Heart right ventricle (tissue), 16 donors: Measurements from ENCODE around the gene MGAT3. TPM values are rescaled to one million over a fixed set of nuclear protein-coding genes. Genes with fewer than 3 reads are reported as not detected.

Source experiments
- ATAC-seq, 8 donors: fragments of 200-7000 bp; cut with Tn5 transposase; one replicate each; pipeline ENCODE4 v1.9.1; 2020; ENCODE audit warnings: mild to moderate bottlenecking in 8 of 8, moderate library complexity in 8 of 8, moderate number of reproducible peaks in 1 of 8
- DNase-seq, 2 donors: peaks; one replicate each; pipeline ENCODE4 v3.0.0-alpha.2; 2020
- H3K27ac ChIP-seq, 10 donors: fragments of 200-600 bp; sonication (generic) in 2 of 10; one replicate each; pipeline versions ENCODE4 v1.5.0 to v1.8.0; 2020 to 2022; ENCODE audit warnings: mild to moderate bottlenecking in 3 of 10
- H3K27me3 ChIP-seq, 7 donors: fragments of 200-600 bp; one replicate each; pipeline ENCODE4 v1.8.0; 2021 to 2022; ENCODE audit warnings: mild to moderate bottlenecking in 2 of 7
- H3K36me3 ChIP-seq, 9 donors: fragments of 200-600 bp; sonication (generic) in 1 of 9; one replicate each; pipeline versions ENCODE4 v1.5.0 to v1.8.0; 2020 to 2022; ENCODE audit warnings: mild to moderate bottlenecking in 2 of 9
- H3K4me1 ChIP-seq, 9 donors: fragments of 200-600 bp; sonication (generic) in 1 of 9; one replicate each; pipeline versions ENCODE4 v1.5.0 to v1.8.0; 2020 to 2022; ENCODE audit warnings: mild to moderate bottlenecking in 4 of 9
- H3K4me3 ChIP-seq, 10 donors: fragments of 200-600 bp; sonication (generic) in 2 of 10; one replicate each; pipeline versions ENCODE4 v1.5.0 to v1.8.0; 2020 to 2022; ENCODE audit warnings: mild to moderate bottlenecking in 7 of 10, moderate library complexity in 2 of 10
- H3K9me3 ChIP-seq, 11 donors: fragments of 200-600 bp in 10 of 11; sonication (generic) in 2 of 11; one replicate each; pipeline versions ENCODE4 v1.5.0 to v1.8.0; 2013 to 2022; ENCODE audit warnings: mild to moderate bottlenecking in 2 of 11, control low read depth in 1 of 11, moderate library complexity in 1 of 11
- WGBS, 2 donors: extraction: QIAGEN DNeasy Blood & Tissue Kit; methylation state at CpG; one replicate each; pipeline ENCODE4 v1.1.7; 2013; ENCODE audit warnings: inconsistent platforms in 1 of 2; 5-methylcytosine and 5-hydroxymethylcytosine counted together
- intact Hi-C, 10 donors: fragments of 100-400 bp; cut with DNase I; formaldehyde crosslinking; loops; one replicate each; pipeline versions ENCODE4 v1.11.1 to v1.14.2; 2022
- polyA plus RNA-seq, 2 donors: library from polyadenylated mRNA; stranded (reverse); fragments of 200-250 nt; gene quantifications; one replicate each; pipeline ENCODE4 v1.2.3, GENCODE V29; 2013
- total RNA-seq, 10 donors: library from RNA; stranded (reverse); fragmentation: NEBNext Ultra II Directional in 3 of 10; extraction: Animal tissue kit (Norgen Biotek cat#: 25700) in 3 of 10; gene quantifications; one replicate each; pipeline versions ENCODE4 v1.2.1 to v1.2.4, GENCODE V29; 2021 to 2023
- TF ChIP-seq, protein P1 (sequence below), 9 donors: fragments of 200-600 bp; sonication (generic) in 2 of 9; IDR thresholded peaks; one replicate each; pipeline versions ENCODE4 v1.5.0 to v1.8.0; 2021 to 2022; ENCODE audit warnings: antibody characterized with exemption in 9 of 9, mild to moderate bottlenecking in 5 of 9, moderate library complexity in 1 of 9
- donor health status: Arrhythmogenic right ventricular cardiomyopathy.
- donor health status: ischemic (EF 13 %, LVEDD 7.1; RV severe dilation, severe dysfunction).
- donor health status: healthy with polysubstance abuse.
- donor health status: DM: no; HTN: yes; CAD: no.
- donor health status: DM: no; HTN: no; CAD: no.
- donor health status: ischemic (EF 25% LVEDD 6.9; RV normal size, moderate dysfunction).
- donor health status: ischemic (EF 25% LVEDD 5.7; RV mildly dilated, moderate dysfunction).
- donor health status: healthy.
- donor health status: DM: yes; HTN: yes; CAD: no.
- donor health status: Ischemic cardiomyopathy.
- donor health status: ischemic (EF 35%, LVEDD 5.7; RV mildly dilated, moderate dysfunction).
- donor health status: nonischemic (EF 11% LVEDD 7.7; RV severe dilation, severe dysfunction).
- donor health status: DM: yes; HTN: yes; CAD: no.
- donor health status: PGD.
- donor health status: ischemic (EF 29% LVEDD 5.4; RV normal size, mild dysfunction).
- donor health status: nonischemic (EF 23%, LVEDD 6.1; RV moderate dilation, normal function).

MGAT3 gene
- total and polyA plus RNA-seq, 12 donors, result 1.8 to 14.0 (median 3.9) TPM

DNA sequence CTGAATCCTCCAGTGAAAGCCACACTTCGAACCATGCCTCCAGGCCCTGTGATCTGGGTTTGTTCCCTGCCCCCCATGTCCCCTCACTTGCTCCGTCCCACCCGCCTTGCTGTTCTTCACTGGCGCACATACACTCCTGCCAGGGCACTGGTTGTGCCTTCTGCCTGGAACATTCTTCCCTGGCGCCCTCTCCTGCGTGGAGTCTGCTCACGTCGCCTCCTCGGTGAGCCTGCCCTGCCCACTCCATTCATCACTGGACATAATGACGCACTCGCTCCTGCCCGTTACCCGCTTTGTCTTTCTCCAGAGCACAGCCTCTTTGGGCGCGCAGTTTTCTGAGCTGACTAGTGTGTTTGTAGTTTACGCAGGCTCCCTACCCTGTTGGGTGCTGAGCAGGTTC lies 24.2 kb downstream of the MGAT3 start:
- DNase-seq (no peak), ATAC-seq (no peak)
- Histone ChIP-seq H3K4me3 (no peak overlapping the region), H3K9me3 (no peaks in the 10 kb centered on the region), H3K36me3 (peaks cover 0 to 6% (median 0%) of the 10 kb centered on the region in 9 donors), H3K27ac (no peak overlapping the region), H3K4me1 (peaks cover 0 to 20% (median 0%) of the 10 kb centered on the region in 9 donors), H3K27me3 (no peaks in the 10 kb centered on the region)
- intact Hi-C loops, result no loop called here
- 96% methylated on average over 16 of the region's 16 CpGs for WGBS, 2 donors
- TF ChIP-seq, protein P1, sequence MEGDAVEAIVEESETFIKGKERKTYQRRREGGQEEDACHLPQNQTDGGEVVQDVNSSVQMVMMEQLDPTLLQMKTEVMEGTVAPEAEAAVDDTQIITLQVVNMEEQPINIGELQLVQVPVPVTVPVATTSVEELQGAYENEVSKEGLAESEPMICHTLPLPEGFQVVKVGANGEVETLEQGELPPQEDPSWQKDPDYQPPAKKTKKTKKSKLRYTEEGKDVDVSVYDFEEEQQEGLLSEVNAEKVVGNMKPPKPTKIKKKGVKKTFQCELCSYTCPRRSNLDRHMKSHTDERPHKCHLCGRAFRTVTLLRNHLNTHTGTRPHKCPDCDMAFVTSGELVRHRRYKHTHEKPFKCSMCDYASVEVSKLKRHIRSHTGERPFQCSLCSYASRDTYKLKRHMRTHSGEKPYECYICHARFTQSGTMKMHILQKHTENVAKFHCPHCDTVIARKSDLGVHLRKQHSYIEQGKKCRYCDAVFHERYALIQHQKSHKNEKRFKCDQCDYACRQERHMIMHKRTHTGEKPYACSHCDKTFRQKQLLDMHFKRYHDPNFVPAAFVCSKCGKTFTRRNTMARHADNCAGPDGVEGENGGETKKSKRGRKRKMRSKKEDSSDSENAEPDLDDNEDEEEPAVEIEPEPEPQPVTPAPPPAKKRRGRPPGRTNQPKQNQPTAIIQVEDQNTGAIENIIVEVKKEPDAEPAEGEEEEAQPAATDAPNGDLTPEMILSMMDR (IDR thresholded peaks at IDR 0.05), result no peak

DNA sequence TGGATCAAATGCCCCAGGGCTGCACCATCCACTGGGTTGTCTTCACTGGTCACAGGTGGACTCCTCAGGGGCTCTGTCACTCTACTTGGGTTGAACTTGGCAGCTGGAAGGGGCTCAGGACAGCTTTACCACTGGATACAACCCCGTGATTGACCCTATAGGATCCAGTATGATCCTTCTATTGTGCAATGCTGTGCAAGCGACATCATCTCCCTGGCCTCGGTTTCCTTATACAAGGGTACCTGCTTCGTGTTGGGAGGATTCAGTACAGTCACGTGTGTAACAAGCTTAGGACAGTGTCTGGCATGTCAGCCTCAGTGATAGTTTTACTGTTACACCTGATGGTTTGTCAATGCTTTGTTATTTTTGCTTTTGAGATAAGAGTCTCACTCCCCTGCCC lies 24.8 kb downstream of the MGAT3 start:
- no peaks in the 10 kb centered on the region for H3K27me3 ChIP-seq
- H3K36me3 ChIP-seq, result peaks cover 0 to 6% (median 0%) of the 10 kb centered on the region in 9 donors
- H3K27ac ChIP-seq, result no peak overlapping the region
- H3K4me1 ChIP-seq, result peaks cover 0 to 20% (median 0%) of the 10 kb centered on the region in 9 donors
- DNase-seq, result no peak
- H3K4me3 ChIP-seq, result no peak overlapping the region
- H3K9me3 ChIP-seq, result no peaks in the 10 kb centered on the region
- no peak for ATAC-seq
- 89 to 94% methylated on average over 5 of the region's 5 CpGs for WGBS, 2 donors
- intact Hi-C loops, result no loop called here
- TF ChIP-seq, protein P1 (IDR thresholded peaks at IDR 0.05), result no peak

DNA sequence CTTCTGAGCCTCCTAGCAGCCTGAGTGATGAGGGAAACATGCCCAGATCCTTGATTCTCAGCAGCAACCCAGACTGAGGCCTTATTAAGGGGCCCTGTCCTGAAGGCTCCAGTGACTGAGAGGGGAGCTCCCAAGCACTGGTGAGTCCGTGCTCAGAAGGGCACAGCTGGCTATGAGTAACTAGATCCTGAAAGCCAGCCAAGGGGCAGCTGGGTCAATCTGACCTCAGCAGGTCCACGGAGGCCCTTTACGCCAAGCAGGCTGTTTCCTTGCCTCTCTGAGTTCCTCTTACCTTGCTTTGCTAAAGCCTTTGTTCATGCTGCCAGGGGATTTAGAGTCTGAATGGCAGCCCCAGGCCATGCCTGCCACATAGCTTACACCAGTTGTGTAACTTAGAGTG lies 26.0 kb downstream of the MGAT3 start:
- DNase-seq (no peak), ATAC-seq (no peak)
- Histone ChIP-seq H3K27ac (no peak overlapping the region), H3K9me3 (no peaks in the 10 kb centered on the region), H3K4me3 (no peak overlapping the region), H3K4me1 (peaks cover 0 to 25% (median 4%) of the 10 kb centered on the region in 9 donors), H3K36me3 (peaks cover 0 to 5% (median 0%) of the 10 kb centered on the region in 9 donors), H3K27me3 (no peaks in the 10 kb centered on the region)
- intact Hi-C loops, result no loop called here
- 84 to 85% methylated on average over 3 of the region's 3 CpGs for WGBS, 2 donors
- TF ChIP-seq, protein P1 (IDR thresholded peaks at IDR 0.05), result no peak

DNA sequence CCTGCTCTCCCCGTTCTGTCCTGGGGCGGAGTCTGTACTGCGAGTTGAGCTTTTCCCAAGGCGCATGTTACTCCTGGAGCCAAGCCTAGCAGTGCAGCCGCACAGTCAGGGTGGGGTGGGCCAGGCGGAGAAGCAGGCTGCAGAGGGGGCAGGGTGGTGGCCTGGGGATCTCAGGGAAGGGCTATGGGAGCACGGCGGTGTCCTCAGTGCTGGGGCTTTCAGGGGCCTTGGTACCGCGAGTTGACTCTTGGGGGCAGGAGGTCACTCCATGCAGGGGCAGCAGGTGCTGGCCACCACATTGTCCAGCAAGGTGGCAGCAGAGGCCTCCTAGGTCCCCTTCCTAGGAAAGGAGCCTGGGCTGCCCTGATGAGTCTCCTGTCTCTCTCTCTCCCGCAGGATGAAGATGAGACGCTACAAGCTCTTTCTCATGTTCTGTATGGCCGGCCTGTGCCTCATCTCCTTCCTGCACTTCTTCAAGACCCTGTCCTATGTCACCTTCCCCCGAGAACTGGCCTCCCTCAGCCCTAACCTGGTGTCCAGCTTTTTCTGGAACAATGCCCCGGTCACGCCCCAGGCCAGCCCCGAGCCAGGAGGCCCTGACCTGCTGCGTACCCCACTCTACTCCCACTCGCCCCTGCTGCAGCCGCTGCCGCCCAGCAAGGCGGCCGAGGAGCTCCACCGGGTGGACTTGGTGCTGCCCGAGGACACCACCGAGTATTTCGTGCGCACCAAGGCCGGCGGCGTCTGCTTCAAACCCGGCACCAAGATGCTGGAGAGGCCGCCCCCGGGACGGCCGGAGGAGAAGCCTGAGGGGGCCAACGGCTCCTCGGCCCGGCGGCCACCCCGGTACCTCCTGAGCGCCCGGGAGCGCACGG lies 30.4 kb downstream of the MGAT3 start:
- H3K36me3 ChIP-seq, result peaks cover 0 to 16% (median 0%) of the 10 kb centered on the region in 9 donors
- ATAC-seq (peak in 7 of 8 donors; percentile 31 to 64 (median 44)), DNase-seq (no peak)
- intact Hi-C loops, result no loop called here
- WGBS, 2 donors, result 79 to 85% methylated on average over 39 to 45 of the region's 45 CpGs
- peak overlapping the region in 1 of 10 donors; percentile 36 for H3K27ac ChIP-seq
- H3K9me3 ChIP-seq, result no peaks in the 10 kb centered on the region
- no peak overlapping the region for H3K4me3 ChIP-seq
- H3K4me1 ChIP-seq, result peaks cover 0 to 25% (median 4%) of the 10 kb centered on the region in 9 donors
- H3K27me3 ChIP-seq, result no peaks in the 10 kb centered on the region
- TF ChIP-seq, protein P1 (IDR thresholded peaks at IDR 0.05), result peak in 2 of 9 donors; percentile 9 to 17
